ENCODE data around the gene ZNF189.

ZNF189 gene

DNA sequence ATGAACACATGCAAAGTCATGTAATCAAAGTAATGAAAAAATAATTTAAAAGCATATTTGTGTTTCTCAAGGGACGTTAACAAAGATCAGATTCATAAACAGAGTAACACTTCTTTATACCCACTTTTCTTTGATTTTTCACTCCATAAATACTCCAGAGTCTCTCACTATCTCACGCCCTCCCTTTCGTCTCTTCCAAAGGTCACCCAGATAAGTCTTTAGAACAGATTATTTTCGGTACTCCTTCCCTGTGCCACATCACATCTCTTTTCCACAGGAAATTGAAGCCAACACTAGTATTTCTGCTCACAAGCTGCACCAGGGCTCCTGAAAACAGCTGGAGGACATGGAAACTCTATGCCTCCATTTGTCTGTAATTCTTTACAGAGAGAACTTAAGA, 52.3 kb downstream of the ZNF189 start:
- no peak for DNase-seq (ENCODE audit: low read depth)

- no peak for DNase-seq (ENCODE audit: low read depth)
Measured at GRCh38 chr9:101451498-101451897, 52.8 kb downstream of the ZNF189 start.

DNA sequence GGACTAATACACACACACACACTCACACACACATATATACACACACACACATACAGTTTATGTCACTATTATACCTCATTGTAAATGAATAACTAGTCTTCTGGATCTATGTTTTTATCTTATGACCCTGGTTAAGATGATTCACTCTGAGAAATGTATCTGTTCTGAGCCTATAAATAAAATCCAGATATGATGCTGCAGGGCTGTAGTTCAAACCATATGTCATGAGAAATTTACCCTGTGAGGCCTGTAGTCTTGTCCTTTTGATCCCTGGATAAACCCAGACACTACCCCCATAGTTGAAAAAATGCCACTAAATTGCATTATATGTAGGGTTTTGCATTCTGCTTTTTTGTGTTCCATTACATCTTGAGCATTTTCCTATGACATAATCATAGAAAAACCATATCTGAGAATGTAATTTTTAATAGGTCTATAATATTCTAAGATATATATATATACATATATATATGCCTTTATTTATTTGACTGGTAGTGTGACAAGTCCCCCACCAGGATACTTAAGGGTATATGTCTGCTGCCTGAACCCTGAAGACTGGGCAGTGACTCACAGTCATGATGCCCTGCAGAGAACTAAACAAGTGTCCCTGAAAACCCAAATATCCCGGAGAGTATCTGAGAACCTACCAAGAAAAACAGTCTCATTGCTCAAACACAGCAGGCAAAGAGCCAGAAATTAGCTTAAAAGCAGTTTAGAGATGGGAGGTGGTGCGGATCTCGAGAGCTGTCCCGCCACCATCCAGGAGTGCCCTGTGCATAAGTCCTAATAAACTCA, 55.3 kb downstream of the ZNF189 start:
- DNase-seq (ENCODE audit: low read depth) = no peak

GRCh38 chr9:101455656-101456240, 57.1 kb downstream of the ZNF189 start:
- DNase-seq (ENCODE audit: low read depth) = no peak

GRCh38 chr9:101457003-101457402, 58.4 kb downstream of the ZNF189 start:
- DNase-seq (ENCODE audit: low read depth) = no peak

DNA sequence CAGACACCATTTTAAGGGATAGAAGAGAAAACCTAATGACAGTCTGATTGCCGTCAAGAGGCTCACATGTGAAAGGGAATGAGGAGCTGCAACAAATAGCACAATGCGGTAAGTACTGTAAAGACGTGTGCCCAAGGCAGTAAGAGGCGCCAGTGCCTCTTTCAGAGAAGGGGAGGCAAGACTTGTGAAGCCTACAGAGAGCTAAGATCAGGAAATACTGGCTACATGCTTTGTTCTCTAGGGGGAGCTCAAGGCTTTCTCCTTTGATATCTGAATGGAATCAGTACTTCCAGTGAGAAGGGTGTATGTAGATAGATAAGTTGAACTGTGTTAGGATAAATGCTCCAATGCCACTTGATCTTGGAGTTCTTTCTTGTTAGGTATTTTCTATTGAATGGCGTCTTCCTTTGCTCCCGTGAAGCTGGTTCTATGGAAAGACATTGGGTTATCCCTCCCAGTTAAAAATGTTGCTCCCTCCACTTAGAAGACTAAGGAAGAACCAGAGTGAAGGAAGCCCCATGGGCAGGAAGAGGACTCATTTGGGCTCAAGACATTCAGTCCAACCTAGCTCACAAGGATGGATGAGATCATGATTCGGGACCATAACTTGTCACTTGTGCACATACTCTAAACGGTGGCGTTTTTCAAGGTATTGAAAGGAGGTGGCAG, 60.4 kb downstream of the ZNF189 start:
- DNase-seq (ENCODE audit: low read depth) = no peak

Measured in activated T-cell treated with anti-CD3 and anti-CD28 coated beads for 1 hour (primary cell).